Occipital lobe (tissue), 3 donors: ENCODE results near the gene PLA2G12A. TPM values are rescaled to one million over a fixed set of nuclear protein-coding genes. Genes with fewer than 3 reads are reported as not detected.
"Not testable (repeated sequence)": the region's sequence is repeated elsewhere in the genome, so short reads cannot be mapped to it uniquely, and the experiment has no call there.

Experiments used
- DNase-seq: peaks from one replicate; lab custom pipeline; 2025; lab: John Stamatoyannopoulos, UW
- small RNA-seq: library from RNA; depleted of rRNA; stranded (forward); fragments of <200 nt; gene quantifications from one replicate; pipeline ENCODE3, GENCODE V24; 2014
- total RNA-seq: library from RNA; depleted of rRNA; stranded (reverse); fragments of >200 nt; gene quantifications from one replicate; pipeline ENCODE4 v1.2.3, GENCODE V29; 2014

The PLA2G12A gene
- total RNA-seq, 1 donor from 2014 or later: 25.0 TPM

DNA sequence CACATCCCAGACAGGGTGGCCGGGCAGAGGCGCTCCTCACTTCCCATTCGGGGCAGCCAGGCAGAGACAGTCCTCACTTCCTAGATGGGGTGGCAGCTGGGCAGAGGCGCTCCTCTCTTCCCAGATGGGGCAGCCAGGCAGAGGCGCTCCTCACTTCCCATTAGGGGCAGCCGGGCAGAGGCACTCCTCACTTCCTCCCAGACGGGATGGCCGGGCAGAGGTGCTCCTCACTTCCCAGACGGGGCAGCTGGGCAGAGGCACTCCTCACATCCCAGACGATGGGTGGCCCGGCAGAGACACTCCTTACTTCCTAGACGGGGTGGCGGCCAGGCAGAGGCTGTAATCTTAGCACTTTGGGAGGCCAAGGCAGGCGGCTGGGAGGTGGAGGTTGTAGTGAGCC, 50.9 kb downstream of the PLA2G12A start:
- not testable (repeated sequence) for DNase-seq

DNA sequence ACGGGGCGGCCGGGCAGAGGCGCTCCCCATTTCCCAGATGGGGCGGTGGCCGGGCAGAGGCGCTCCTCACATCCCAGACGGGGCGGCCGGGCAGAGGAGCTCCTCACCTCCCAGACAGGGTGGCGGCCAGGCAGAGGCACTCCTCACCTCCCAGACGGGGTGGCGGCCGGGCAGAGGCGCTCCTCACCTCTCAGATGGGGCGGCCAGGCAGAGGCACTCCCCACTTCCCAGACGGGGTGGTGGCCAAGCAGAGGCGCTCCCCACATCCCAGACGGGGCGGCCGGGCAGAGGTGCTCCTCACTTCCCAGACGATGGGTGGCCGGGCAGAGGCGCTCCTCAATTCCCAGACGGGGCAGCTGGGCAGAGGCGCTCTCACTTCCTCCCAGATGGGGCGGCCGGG, 51.4 kb downstream of the PLA2G12A start:
- not testable (repeated sequence) for DNase-seq

DNA sequence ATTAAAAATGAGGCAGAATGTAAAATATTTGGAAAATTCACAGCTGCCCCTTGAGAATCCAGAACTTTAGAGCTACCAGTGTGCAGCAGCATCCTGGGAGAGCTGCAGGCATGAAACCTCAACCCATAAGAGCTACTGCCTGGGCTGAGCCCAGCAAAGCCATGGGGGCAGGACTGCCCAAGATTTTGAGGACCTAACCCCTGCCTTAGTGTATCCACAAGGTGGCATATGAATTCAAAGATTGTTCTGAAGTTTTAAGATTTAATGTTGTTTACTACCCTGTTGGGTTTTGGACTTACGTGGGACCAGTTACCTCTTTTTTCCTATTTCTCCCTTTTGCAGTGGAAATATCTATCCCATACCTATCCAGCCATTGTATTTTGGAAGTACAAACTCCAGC, 53.0 kb downstream of the PLA2G12A start:
- no peak for DNase-seq

DNA sequence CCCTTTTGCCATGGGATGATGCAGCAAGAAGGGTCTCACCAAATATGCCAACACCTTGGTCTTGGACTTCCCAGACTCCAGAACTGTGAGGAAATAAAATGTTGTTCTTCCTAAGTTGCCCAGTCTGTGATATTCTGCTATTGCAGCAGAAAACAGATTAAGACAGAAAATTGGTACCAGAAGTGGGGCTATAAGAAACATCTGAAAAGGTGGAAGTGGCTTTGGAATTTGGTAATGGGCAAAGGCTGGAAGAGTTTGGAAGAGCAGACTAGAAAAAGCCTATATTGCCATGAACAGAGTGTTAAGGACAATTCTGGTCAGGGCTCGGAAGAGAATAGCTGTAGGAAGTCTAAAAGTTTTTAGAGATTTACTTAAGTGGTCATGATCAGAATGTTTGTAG, 54.0 kb downstream of the PLA2G12A start:
- DNase-seq: no peak

DNA sequence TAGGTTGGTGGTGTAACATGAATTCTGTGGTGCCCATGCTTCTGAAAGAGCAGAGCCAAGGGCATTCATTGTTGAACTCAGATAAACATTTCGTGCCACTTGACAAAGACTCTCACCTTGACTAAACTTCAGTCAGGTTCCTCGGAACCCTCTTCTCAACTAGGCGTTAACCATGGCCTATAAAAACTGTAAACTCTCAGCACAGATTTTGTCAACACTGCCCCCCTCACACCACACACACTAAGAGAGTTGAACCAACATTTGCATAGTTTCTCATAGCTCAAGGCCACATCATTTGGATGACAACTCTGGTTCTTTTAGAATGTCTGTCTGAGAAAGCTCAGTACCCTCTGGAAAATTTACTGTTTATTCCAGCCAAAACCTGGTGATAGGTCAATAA, 54.7 kb downstream of the PLA2G12A start:
- DNase-seq: no peak

DNA sequence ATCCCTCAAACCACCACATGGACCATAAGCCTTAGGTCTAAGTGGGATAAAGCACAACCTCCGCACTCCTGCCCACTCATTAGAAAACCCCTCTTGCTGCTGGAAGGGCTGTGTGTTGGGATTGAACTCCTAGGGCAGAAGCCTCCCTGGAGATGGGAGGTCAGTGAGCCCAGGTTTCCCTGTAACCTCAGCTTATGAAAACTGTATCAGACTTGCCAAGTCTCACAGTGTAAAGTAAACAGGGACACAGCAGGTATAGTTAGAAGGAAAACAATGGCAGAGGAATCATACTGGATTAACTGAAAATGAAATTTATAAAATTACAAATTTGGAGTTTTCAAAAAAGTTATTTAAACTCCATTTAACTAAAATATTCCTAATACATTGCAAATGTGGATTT, 56.6 kb downstream of the PLA2G12A start:
- DNase-seq: no peak

DNA sequence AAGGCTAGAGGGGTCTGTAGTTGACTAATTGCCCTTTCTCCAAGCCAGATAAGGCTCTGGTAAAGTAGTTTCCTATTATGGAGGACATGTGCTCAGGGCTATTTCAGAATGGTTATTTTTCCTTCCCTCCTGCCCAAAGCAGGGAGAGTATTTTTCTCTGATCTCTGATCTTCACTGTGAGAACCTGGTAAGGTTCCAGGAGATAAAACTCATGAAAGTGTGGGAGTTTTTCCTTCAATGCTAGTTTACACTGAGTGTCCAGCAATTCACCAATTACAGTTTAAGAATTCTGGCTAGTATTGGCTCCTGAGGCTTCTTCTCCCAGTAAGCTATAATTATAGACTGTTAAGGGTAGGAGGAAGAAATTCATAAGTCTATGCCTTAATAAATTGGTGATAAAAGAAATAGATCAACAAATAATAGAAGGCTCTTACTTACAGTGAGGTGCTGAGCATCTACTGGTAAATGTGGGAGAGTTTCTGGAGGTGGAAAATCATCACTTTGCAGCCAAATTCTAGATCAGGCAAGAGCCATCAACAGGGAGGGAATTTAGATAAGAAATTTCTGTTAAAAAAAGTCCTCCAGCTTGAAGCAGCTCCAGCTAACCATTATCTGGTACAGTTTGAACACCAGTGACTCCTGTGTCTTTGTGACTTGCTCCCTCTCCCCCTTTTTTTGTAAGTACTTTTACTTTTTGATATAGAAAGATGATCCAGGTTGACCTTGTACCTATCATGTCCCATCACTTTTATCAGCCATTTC, 57.5 kb downstream of the PLA2G12A start:
- DNase-seq: no peak

DNA sequence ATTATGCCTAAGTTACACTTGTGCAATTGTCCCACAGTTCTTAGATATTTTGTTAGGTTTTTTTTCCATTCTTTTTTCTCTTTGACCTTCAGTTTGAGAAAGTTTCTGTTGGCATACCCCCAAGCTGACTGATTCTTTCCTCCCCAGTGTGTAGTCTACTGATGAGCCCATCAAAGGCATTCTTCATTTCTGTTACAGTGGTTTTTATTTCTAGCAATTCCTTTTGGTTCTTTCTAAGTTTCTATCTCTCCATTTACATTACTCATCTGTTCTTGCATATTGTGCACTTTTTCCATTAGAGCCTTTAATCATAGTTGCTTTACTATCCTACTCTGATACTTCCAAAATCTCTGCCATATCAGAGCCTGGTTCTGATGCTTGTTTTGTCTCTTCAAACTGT, 58.5 kb downstream of the PLA2G12A start:
- no peak for DNase-seq

DNA sequence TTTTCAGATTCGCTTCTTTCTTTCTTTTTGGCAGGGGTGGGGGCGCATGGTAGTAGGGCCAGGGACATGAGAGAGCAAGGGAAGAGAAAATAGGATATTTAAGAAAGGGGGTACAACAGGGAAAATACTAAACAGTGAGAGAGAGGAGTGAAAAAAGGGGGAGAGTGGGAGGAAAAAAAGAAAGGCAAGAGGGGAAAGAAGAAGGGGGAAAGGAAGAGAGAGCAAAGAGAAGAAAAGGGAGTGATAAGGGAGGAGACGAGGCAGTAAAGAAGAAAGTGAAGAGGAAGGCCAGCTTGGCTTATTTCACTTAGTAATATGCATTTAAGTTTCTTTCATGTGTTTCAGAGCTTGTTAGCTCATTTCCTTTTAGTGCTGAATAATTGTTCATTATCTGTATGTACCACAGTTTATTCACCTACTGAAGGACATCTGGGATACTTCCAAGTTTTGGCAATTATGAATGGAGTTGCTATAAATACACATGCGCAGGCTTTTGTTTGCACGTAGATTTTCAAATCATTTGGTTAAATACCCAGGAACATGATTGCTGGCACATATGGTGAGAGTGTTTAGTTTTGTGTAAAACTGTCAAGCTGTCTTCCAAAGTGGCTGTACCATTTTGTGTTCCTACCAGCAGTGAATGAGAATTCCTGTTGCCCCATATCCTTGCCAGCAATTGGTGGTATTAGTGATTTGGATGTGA, 63.9 kb downstream of the PLA2G12A start:
- DNase-seq: no peak

DNA sequence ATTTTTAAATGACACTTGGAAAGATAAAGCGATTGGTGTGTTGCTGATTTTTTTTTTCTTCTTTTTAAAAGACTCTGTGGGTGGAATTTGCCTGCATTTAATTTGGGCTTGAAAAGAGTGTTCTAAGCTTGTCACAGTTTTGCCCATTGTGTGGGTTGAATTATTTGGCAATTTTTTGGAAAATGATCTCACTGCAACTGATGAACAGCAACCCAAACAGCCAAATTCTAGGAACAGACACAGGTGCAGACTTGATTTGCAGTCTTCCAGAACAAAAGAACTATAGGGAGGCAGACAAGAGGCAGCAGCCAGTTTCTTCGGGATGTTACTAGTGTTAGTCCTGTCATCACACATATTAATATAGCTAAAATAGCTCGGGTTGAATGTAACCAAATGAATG, 67.1 kb downstream of the PLA2G12A start:
- no peak for DNase-seq

DNA sequence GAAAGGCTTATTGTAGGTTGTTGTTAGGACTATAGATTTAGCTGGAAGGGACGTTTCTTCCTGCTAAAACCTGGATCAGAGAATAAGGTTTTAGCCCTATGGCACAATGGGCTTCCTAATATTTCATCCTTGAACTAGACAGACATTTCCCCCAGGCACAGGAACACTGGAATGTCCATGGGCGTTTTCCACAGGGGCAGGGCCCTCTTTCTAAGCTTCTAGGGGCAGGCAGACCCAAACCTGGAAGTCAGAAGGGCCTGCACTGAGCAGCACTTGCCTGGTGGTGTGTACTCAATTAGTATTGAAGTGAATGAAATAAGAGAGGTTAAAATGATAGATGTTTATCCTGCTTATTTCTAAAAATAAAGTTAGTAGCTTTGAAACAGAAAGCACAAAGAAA, 67.8 kb downstream of the PLA2G12A start:
- no peak for DNase-seq

Small RNA genes within 50 kb of the gene (small RNA-seq; reads per million reads assigned to genes)
- gene HIGD1AP14: not detected

Other genes with a start within 250 kb of the PLA2G12A start
- 44.9 TPM for gene MCUB, start 169.8 kb downstream of the PLA2G12A start, total RNA-seq
- 13.6 TPM for gene CASP6, start 26.6 kb downstream of the PLA2G12A start, total RNA-seq
- gene CFI, start 71.9 kb upstream of the PLA2G12A start, total RNA-seq: 3.1 TPM
- 3.6 TPM for gene GAR1, start 85.7 kb upstream of the PLA2G12A start, total RNA-seq
- gene RRH, start 97.9 kb upstream of the PLA2G12A start, total RNA-seq: not detected
- gene LRIT3, start 118.0 kb upstream of the PLA2G12A start, total RNA-seq: 0.16 TPM
- gene EGF, start 182.8 kb upstream of the PLA2G12A start, total RNA-seq: 1.7 TPM